H9 (cell line): ENCODE results near the gene FXYD1. TPM values are rescaled to one million over a fixed set of nuclear protein-coding genes. Genes with fewer than 3 reads are reported as not detected.

Experiments used
- DNase-seq: peaks from one replicate; pipeline ENCODE4 v3.0.0-alpha.2; 2017
- H2AFZ ChIP-seq: one replicate; pipeline ENCODE4 v1.6.1; 2013; ENCODE audit warnings: mild to moderate bottlenecking, low read length, control low read depth, moderate library complexity
- H2AK5ac ChIP-seq: 2 replicates; pipeline ENCODE4 v1.6.1; 2013; ENCODE audit warnings: low read length, control low read depth, mixed read lengths; ENCODE audit not compliant: insufficient read length
- H2BK120ac ChIP-seq: one replicate; pipeline ENCODE4 v1.6.1; 2013; ENCODE audit warnings: low read depth, mild to moderate bottlenecking, low read length, control low read depth, inconsistent platforms; ENCODE audit not compliant: poor library complexity, severe bottlenecking
- H2BK12ac ChIP-seq: 2 replicates; pipeline ENCODE4 v1.6.1; 2013; ENCODE audit warnings: low read length, control low read depth, mixed read lengths, low read depth; ENCODE audit not compliant: insufficient read length
- H2BK15ac ChIP-seq: 2 replicates; pipeline ENCODE4 v1.6.1; 2013; ENCODE audit warnings: low read depth, low read length, control low read depth
- H2BK20ac ChIP-seq: one replicate; pipeline ENCODE4 v1.6.1; 2013; ENCODE audit warnings: low read depth, mild to moderate bottlenecking, low read length, control low read depth, inconsistent platforms; ENCODE audit not compliant: poor library complexity, severe bottlenecking
- H2BK5ac ChIP-seq: 2 replicates; pipeline ENCODE4 v1.6.1; 2013; ENCODE audit warnings: low read length, control low read depth, mixed read lengths; ENCODE audit not compliant: insufficient read length
- H3K14ac ChIP-seq: 2 replicates; pipeline ENCODE4 v1.6.1; 2013; ENCODE audit warnings: low read length, control low read depth; ENCODE audit not compliant: insufficient read depth
- H3K18ac ChIP-seq: 2 replicates; pipeline ENCODE4 v1.6.1; 2013; ENCODE audit warnings: low read depth, mild to moderate bottlenecking, mixed read lengths, low read length, control low read depth; ENCODE audit not compliant: insufficient read length
- H3K23ac ChIP-seq: 2 replicates; pipeline ENCODE4 v1.6.1; 2013; ENCODE audit warnings: low read length, control low read depth, mixed read lengths, low read depth; ENCODE audit not compliant: insufficient read length
- H3K23me2 ChIP-seq: 2 replicates; pipeline ENCODE4 v1.6.1; 2013; ENCODE audit warnings: low read depth, mild to moderate bottlenecking, mixed read lengths, low read length, control low read depth; ENCODE audit not compliant: insufficient read length, poor library complexity, severe bottlenecking
- H3K27ac ChIP-seq: 2 replicates; pipeline ENCODE4 v1.5.1; 2013; ENCODE audit warnings: low read length, control low read depth, mixed read lengths, low read depth; ENCODE audit not compliant: insufficient read length
- H3K27me3 ChIP-seq: 2 replicates; pipeline ENCODE4 v1.6.1; 2013; ENCODE audit warnings: low read length, control low read depth, inconsistent platforms; ENCODE audit not compliant: insufficient read depth
- H3K4ac ChIP-seq: 2 replicates; pipeline ENCODE4 v1.6.1; 2013; ENCODE audit warnings: low read depth, mild to moderate bottlenecking, control low read depth, inconsistent platforms, low read length, moderate library complexity
- H3K4me1 ChIP-seq: 2 replicates; pipeline ENCODE4 v1.6.1; 2013; ENCODE audit warnings: low read length, control low read depth, inconsistent platforms; ENCODE audit not compliant: insufficient read depth
- H3K4me2 ChIP-seq: 2 replicates; pipeline ENCODE4 v1.6.1; 2013; ENCODE audit warnings: low read length, control low read depth, mixed read lengths; ENCODE audit not compliant: insufficient read length, insufficient read depth
- H3K56ac ChIP-seq: 2 replicates; pipeline ENCODE4 v1.6.1; 2013; ENCODE audit warnings: low read depth, mild to moderate bottlenecking, mixed read lengths, low read length, control low read depth; ENCODE audit not compliant: insufficient read length
- H3K79me1 ChIP-seq: 2 replicates; pipeline ENCODE4 v1.6.1; 2013; ENCODE audit warnings: low read depth, mild to moderate bottlenecking, moderate library complexity, low read length, control low read depth, inconsistent platforms; ENCODE audit not compliant: insufficient read depth, poor library complexity, severe bottlenecking
- H3K79me2 ChIP-seq: 2 replicates; pipeline ENCODE4 v1.6.1; 2013; ENCODE audit warnings: low read length, control low read depth, inconsistent platforms; ENCODE audit not compliant: insufficient read depth
- H3K9ac ChIP-seq: 2 replicates; pipeline ENCODE4 v1.6.1; 2013; ENCODE audit warnings: low read length, control low read depth, mixed read lengths; ENCODE audit not compliant: insufficient read length; ENCODE audit errors: extremely low read depth
- H3K9me3 ChIP-seq: one replicate; pipeline ENCODE4 v1.6.1; 2013; ENCODE audit warnings: low read depth, low read length, inconsistent platforms; ENCODE audit not compliant: control insufficient read depth
- H3T11ph ChIP-seq: one replicate; pipeline ENCODE4 v1.6.1; 2013; ENCODE audit warnings: mild to moderate bottlenecking, low read length, control low read depth, inconsistent platforms
- H4K20me1 ChIP-seq: one replicate; pipeline ENCODE4 v1.6.1; 2013; ENCODE audit not compliant: control insufficient read depth, insufficient read length, insufficient read depth
- H4K5ac ChIP-seq: 2 replicates; pipeline ENCODE4 v1.6.1; 2013; ENCODE audit warnings: low read depth, mild to moderate bottlenecking, mixed read lengths, low read length, control low read depth; ENCODE audit not compliant: insufficient read length
- H4K8ac ChIP-seq: replicated peaks from 2 replicates; pipeline ENCODE4 v1.6.1; 2013; ENCODE audit warnings: low read length, control low read depth, mixed read lengths, low read depth; ENCODE audit not compliant: insufficient read length
- H4K91ac ChIP-seq: 2 replicates; pipeline ENCODE4 v1.6.1; 2013; ENCODE audit warnings: low read depth, mild to moderate bottlenecking, moderate library complexity, mixed read lengths, low read length, control low read depth; ENCODE audit not compliant: insufficient read length
- H3K27ac Mint-ChIP-seq, 3 experiments: 2 replicates in 2 of 3; 3 replicates in 1 of 3; pipeline ENCODE4 v1.8.0; 2020 to 2021; ENCODE audit warnings: mixed read lengths in 3 of 3, mild to moderate bottlenecking in 1 of 3, moderate library complexity in 1 of 3
- H3K27me3 Mint-ChIP-seq: 2 replicates; pipeline ENCODE4 v1.8.0; 2021; ENCODE audit warnings: low read depth, mild to moderate bottlenecking, moderate library complexity, mixed read lengths
- H3K36me3 Mint-ChIP-seq, 3 experiments: 2 replicates in 2 of 3; 3 replicates in 1 of 3; pipeline ENCODE4 v1.8.0; 2020 to 2021; ENCODE audit warnings: low read depth in 3 of 3, mixed read lengths in 3 of 3; ENCODE audit not compliant: insufficient read depth in 1 of 3
- H3K4me1 Mint-ChIP-seq, 2 experiments: 2 replicates each; pipeline ENCODE4 v1.8.0; 2020; ENCODE audit warnings: mixed read lengths in 2 of 2
- H3K4me3 Mint-ChIP-seq, 2 experiments: 2 replicates in 1 of 2; 3 replicates in 1 of 2; pipeline ENCODE4 v1.8.0; 2020 to 2021; ENCODE audit warnings: mild to moderate bottlenecking in 2 of 2, mixed read lengths in 2 of 2, moderate library complexity in 1 of 2
- H3K9me3 Mint-ChIP-seq, 2 experiments: 2 replicates in 1 of 2; 3 replicates in 1 of 2; pipeline ENCODE4 v1.8.0; 2020; ENCODE audit warnings: mild to moderate bottlenecking in 2 of 2, mixed read lengths in 2 of 2, moderate library complexity in 1 of 2
- CTCF ChIP-seq: fragments of 200-600 bp; sonication (generic); conservative IDR thresholded peaks from 3 replicates; pipeline ENCODE4 v1.8.0; 2021; ENCODE audit warnings: antibody characterized with exemption, mild to moderate bottlenecking
- WGBS: extraction: QIAGEN DNeasy Blood & Tissue Kit; methylation state at CpG from one replicate; pipeline ENCODE4 v1.1.7; 2013; ENCODE audit warnings: missing lambda C conversion rate, low lambda C conversion rate, mixed read lengths; ENCODE audit not compliant: insufficient read length; ENCODE audit errors: extremely low coverage; 5-methylcytosine and 5-hydroxymethylcytosine counted together
- total RNA-seq: library from RNA; stranded (reverse); gene quantifications from 2 replicates; pipeline ENCODE4 v1.2.1, GENCODE V29; 2021

The FXYD1 gene
- total RNA-seq, 1 experiment from 2014 or later, result 7.7 TPM

DNA sequence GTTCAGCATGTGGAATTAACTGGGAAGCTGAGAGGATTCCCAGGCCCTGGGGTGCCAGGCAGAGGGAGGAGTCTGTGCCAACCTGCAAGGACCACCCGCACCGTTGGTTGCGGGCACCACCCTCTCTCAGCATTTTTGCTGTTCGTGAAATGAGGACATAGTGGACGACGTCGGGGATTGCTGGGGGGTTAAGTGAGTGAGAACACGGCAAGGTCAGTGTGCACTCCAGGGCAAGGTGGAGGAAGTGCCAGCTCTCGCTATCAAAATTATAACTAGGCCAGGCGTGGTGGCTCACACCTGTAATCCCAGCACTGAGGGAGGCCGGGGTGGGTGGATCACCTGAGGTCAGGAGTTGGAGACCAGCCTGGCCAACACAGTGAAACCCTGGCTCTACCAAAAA lies 20.8 kb upstream of the FXYD1 start:
- Histone ChIP-seq H2BK12ac (no peak overlapping the region), H3K9ac (no peak overlapping the region), H3K14ac (no peak overlapping the region), H3T11ph (no peak overlapping the region), H4K91ac (no peak overlapping the region), H3K9me3 (no peaks in the 10 kb centered on the region), H3K27ac (no peak overlapping the region), H4K5ac (no peak overlapping the region), H2BK5ac (no peak overlapping the region), H3K23ac (no peak overlapping the region), H3K4ac (no peak overlapping the region), H3K18ac (no peak overlapping the region), H3K56ac (no peak overlapping the region), H3K23me2 (no peaks in the 10 kb centered on the region), H2BK20ac (no peak overlapping the region), H3K4me1 (no peaks in the 10 kb centered on the region), H3K27me3 (no peaks in the 10 kb centered on the region), H2AK5ac (no peak overlapping the region), H3K79me2 (no peaks in the 10 kb centered on the region), H3K79me1 (no peaks in the 10 kb centered on the region), H4K8ac (no peak overlapping the region), H3K4me2 (no peak overlapping the region), H2AFZ (no peak overlapping the region), H2BK120ac (no peak overlapping the region), H4K20me1 (no peaks in the 10 kb centered on the region), H2BK15ac (no peak overlapping the region)
- H3K4me3 Mint-ChIP-seq, result no peak overlapping the region; a peak in 1 of 5 replicates
- H3K36me3 Mint-ChIP-seq, result no peaks in the 10 kb centered on the region
- peaks cover 9% of the 10 kb centered on the region for H3K27me3 Mint-ChIP-seq
- no peak overlapping the region for H3K27ac Mint-ChIP-seq
- no CpG with 5 or more reads among the region's 11 CpGs for WGBS
- H3K4me1 Mint-ChIP-seq, result peaks cover 37 to 50% of the 10 kb centered on the region in 2 experiments
- no peak for DNase-seq
- TF ChIP-seq CTCF, result no peak
- H3K9me3 Mint-ChIP-seq, result no peaks in the 10 kb centered on the region
